HG03103 (cell line): ENCODE data around the gene HAPLN2.

Experiments
- ATAC-seq: cut with Tn5 transposase; IDR thresholded peaks from one replicate; pipeline ENCODE4 v1.9.1; 2021; ENCODE audit warnings: low read depth; ENCODE audit not compliant: unreplicated experiment

Gene HAPLN2

DNA sequence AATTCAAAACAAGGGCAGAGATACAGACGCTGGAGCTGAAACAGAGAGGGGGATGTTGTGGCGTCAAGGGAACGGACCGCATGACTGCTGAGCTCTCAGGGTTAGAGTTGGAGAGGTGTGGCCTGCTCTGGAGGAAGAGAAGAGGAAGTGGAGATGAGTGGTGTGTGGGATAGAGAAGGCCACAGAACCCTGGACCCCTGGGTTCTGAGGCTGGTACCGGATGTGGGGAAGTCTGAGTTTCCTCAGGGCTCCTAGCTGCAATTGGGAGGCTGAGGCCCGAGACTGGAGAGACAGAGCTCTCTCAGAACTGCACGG is 24.5 kb downstream of the HAPLN2 start:
- no peak for ATAC-seq

DNA sequence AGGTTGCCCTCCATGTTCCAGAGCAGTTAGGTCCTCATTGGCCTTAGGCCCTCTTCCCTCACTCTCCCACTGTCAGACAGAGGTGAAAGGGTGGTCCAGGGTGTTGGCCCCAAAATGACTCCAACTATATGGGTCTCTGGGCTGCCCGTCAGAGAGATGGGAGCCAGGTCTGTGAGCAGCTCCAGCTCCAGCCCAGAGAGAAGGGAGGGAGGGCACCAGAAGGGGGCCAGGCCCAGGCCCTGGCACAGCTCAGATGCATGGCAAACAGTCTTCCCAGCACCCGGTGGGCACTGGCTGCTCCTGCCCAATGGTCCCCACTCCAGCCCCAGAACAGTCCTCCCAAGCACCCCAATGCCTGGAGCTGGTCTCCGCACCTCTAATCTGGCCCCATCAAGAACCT is 24.9 kb downstream of the HAPLN2 start:
- no peak for ATAC-seq

DNA sequence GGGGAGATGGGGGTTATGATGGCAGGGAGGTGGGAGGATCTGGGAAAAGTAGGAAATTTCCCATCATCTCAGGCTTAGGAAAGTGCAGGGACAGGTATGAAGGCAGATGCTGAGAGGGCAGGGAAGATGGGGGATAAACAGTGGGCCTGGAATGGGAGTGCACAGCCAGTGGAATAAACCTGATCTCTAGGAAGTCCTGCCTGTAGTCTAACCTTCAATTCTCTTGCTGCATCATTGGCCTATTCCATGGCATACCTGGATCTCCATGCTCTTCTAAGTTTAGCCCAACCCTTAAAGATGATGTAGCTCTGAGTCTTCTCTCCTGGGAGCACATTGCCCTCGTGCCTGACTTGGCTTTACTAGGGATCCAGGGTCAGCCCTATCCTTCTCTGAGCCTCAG is 25.4 kb downstream of the HAPLN2 start:
- ATAC-seq: no peak

DNA sequence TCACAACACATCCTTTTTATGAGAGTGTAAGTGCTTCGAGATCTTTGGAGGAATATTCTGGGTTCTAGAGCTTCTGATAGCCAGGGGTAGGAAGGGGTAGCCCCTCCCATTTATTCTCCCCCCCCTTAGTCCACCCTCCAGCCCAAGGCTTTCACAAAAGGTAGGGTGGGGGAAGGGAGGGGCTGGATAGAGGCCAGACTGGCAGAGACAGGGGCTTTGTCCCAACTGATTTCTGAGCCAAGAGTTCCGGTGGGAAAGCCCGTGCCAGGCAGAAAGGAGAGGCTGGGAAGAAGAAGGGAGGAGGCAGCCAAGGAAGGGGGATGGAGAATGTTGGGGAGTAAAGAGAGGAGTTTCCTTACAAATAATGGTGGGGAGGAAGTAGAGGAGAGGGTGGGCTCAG is 25.8 kb downstream of the HAPLN2 start:
- no peak for ATAC-seq

DNA sequence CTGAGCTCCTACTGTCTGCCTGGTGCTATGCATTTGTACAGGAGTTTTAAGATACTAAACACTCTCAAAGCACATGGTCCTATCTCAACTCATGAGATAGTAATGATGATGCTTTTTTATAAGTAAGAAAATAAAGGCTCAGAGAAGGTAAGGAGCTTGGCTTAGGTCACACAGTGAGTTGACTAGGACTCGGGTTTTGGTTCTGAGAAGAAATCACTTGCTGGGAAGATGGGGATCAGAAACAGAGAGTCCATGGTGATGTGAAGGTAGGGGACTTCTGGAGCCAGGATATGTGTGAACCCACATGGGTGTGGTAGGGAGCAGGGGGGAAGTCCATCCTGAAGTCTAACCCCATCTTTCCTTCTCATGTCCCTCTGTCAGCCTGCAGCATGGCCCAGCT is 26.5 kb downstream of the HAPLN2 start:
- no peak for ATAC-seq

DNA sequence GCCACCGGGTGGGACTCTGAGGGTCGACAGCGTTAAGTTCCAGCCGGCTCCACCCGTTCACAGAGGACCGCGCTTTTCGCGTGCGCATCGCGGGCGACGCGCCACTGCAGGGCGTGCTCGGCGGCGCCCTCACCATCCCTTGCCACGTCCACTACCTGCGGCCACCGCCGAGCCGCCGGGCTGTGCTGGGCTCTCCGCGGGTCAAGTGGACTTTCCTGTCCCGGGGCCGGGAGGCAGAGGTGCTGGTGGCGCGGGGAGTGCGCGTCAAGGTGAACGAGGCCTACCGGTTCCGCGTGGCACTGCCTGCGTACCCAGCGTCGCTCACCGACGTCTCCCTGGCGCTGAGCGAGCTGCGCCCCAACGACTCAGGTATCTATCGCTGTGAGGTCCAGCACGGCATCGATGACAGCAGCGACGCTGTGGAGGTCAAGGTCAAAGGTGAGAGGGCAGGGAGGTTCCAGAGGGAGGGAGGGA is 27.6 kb downstream of the HAPLN2 start:
- ATAC-seq: no peak

DNA sequence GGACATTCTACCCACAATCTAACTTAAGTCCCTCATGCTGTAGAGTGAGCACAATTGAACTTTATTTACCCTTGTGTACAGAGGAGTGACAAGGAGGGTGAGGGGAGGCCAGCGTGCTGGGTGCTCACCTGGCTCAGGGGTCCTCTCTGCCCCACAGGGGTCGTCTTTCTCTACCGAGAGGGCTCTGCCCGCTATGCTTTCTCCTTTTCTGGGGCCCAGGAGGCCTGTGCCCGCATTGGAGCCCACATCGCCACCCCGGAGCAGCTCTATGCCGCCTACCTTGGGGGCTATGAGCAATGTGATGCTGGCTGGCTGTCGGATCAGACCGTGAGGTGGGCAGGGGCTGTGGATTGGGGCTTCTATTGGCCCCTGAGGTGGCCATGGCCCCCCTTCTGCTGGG is 28.1 kb downstream of the HAPLN2 start:
- no peak for ATAC-seq

DNA sequence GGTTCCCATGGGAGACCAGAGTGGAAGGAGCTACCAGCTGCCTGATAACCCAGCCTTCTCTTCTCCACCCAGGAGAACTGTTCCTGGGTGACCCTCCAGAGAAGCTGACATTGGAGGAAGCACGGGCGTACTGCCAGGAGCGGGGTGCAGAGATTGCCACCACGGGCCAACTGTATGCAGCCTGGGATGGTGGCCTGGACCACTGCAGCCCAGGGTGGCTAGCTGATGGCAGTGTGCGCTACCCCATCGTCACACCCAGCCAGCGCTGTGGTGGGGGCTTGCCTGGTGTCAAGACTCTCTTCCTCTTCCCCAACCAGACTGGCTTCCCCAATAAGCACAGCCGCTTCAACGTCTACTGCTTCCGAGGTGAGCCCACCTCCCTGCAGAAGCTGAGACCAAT is 29.3 kb downstream of the HAPLN2 start:
- ATAC-seq: no peak

DNA sequence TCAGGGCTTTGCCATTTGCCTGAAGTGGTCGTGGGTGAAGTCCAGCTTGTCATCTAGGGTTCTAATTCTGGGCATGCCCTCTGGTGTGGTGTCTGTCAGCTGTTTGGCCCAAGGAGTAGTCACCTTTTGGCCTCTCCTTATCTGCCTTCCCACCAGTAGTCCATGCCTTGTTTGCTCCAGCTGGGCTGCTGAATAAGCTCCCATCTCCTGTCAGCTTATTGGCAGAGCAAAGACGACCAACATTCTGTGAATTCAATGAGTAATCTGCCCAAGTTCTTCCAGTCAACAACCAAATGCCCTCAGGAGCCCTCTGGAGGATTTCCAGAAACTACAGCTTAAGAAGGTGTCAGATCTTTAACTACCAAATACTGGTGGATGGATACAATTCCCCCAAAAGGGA is 29.7 kb downstream of the HAPLN2 start:
- no peak for ATAC-seq

DNA sequence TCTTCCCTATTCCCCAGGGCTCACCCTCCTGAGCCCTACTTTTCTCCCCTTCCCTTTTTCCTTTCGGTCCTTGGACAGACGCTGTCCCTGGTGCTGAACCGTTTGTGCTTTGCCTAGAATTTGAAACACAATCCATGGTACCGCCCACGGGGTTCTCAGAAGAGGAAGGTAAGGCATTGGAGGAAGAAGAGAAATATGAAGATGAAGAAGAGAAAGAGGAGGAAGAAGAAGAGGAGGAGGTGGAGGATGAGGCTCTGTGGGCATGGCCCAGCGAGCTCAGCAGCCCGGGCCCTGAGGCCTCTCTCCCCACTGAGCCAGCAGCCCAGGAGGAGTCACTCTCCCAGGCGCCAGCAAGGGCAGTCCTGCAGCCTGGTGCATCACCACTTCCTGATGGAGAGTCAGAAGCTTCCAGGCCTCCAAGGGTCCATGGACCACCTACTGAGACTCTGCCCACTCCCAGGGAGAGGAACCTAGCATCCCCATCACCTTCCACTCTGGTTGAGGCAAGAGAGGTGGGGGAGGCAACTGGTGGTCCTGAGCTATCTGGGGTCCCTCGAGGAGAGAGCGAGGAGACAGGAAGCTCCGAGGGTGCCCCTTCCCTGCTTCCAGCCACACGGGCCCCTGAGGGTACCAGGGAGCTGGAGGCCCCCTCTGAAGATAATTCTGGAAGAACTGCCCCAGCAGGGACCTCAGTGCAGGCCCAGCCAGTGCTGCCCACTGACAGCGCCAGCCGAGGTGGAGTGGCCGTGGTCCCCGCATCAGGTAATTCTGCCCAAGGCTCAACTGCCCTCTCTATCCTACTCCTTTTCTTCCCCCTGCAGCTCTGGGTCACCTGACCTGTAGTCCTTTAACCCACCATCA is 33.1 kb downstream of the HAPLN2 start:
- ATAC-seq: no peak

DNA sequence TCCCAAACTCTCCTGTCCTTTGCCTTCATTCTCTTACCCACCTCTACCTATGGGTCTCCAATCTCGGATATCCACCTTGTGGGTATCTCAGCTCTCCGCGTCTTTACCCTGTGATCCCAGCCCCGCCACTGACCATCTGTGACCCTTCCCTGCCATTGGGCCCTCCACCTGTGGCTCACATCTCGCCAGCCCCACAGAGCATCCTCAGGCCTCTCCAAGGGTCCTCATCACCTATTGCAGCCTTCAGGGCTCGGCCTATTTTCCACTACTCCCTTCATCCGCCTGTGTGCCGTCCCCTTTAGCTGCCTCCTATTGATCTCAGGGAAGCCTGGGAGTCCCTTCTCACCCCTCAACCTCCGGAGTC is 33.8 kb downstream of the HAPLN2 start:
- ATAC-seq: no peak

DNA sequence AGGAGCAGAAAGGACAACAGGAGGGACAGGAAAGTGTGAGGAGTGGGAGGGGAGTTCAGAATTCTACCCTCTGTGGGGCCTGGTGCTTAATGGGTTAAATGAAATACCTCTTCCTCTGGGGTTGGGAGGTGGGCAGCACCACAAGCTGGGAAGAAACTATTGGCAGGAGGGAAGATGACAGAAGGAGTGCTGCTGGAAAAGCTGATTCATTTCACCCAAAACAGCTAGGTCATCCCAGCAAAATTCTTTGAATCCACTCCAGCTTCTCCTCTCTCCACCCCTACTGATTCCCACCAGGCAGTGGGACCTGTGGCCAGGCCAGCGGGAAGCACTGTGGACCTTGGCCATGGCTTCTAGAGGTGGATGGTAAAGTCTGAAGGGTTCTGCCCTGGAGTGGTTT is 35.5 kb downstream of the HAPLN2 start:
- no peak for ATAC-seq

DNA sequence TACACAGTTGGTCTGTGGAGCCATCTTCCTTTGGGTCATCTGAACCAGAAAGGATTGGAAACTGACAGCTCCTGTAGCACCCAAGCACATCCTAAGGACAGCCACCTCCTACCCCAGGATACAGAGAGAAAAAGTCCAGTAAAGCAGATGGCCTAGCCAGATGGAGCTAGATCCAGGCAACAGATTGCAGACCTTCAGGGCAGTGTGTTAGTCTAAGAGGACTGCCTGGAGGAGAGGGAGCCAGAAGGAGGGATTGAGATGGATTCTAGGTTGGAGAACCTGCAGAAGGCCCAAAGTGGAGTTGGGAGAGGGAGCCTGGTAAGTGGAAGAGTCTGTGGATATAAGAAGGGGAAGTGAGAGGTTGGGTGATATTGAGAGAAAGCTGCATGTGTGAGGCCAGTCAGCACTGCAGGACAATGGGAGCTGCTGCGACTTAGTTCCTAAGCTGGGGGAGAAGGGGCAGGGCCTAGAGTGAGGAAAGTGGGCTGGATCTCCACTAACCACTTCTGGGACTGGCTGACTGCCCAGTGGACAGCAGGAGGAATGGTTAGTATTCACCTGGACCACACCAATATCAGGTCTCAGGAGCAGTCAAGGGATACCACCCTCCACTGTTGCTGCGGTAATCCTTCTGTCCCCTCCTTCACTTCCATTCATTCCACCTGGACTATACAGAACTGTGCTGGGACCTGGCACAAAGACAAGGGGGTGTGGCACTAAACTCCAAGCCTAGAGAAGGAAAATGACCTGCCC is 36.1 kb downstream of the HAPLN2 start:
- ATAC-seq: no peak

DNA sequence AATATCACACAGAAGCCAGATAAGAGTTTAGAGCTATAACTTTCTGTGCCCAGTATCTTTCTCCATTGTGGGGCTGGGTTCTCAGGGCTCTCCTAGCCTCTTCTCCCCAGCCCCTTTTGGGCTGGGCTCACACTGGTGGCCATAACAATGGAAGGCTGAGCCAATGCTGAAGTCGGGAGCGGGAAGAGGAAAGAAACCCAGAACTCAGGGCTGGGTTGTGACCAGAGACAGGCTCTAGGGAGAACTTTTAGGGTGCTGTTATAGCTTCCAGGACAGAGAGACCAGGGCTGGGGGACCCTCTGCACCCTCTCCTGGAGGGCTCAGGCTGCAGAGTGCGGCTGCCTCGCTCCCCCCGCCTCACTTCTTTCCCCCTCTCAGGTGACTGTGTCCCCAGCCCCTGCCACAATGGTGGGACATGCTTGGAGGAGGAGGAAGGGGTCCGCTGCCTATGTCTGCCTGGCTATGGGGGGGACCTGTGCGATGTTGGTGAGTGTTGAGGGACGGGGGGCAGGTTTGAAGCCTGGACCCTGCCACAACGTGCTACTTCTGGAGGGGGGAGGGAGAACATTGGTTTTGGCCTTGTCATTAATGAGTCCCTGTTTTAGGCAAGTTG is 36.8 kb downstream of the HAPLN2 start:
- no peak for ATAC-seq

DNA sequence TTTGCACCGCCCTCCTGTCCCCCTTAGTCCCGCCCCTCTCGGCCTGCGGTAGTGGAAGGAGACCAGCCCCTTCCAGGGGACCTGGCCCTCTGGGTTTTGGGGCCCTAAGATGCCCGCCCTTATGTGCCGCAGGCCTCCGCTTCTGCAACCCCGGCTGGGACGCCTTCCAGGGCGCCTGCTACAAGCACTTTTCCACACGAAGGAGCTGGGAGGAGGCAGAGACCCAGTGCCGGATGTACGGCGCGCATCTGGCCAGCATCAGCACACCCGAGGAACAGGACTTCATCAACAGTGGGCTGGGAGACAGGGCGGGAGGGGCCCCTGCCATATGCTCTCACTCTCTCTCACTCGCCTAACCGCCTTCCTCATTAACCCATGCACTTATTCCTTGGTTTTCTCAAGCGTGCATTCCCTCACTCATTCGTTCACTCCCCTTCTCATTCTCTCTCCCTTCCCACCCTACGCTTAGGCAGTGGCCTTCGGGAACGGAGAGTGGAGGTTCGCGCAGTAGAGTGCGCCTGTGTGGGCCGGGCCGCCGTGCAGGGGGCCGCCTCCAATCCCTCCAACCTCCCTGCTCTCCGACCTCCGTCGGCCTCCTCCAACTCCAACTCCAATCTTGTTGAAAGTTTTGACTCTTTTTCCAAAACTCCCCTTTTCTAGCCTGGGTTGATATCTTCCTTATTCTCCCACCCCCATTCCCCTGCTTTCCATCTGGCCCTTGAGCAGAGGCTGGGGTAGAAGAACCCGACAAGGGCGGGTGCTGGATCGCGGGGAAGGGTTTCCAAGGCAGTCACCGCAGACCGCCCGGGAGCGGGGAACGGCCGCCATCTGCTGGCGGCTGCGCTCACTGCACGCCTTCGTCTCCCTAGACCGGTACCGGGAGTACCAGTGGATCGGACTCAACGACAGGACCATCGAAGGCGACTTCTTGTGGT is 37.9 kb downstream of the HAPLN2 start:
- ATAC-seq: no peak

DNA sequence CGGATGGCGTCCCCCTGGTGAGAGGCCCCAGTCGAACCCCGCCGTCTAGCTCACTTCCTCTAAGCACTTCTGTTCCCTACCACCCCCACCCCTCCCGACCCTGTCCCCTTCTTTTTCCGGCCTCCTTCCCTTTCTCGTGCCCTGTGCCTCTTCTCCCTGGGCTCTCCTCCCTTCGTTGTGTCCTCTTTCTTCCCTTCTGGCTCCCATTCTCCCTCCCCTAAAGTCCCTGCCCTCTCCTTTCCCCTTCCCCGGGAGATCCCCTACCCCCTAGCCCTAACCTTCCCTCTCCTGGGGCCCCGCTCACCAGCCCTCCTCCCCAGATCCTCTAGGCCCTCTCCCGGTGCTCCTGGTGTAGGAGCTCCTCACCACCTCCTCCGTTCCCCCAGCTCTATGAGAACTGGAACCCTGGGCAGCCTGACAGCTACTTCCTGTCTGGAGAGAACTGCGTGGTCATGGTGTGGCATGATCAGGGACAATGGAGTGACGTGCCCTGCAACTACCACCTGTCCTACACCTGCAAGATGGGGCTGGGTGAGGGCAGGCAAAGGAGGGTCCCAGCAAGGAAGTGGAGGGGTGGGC is 38.6 kb downstream of the HAPLN2 start:
- ATAC-seq: no peak

DNA sequence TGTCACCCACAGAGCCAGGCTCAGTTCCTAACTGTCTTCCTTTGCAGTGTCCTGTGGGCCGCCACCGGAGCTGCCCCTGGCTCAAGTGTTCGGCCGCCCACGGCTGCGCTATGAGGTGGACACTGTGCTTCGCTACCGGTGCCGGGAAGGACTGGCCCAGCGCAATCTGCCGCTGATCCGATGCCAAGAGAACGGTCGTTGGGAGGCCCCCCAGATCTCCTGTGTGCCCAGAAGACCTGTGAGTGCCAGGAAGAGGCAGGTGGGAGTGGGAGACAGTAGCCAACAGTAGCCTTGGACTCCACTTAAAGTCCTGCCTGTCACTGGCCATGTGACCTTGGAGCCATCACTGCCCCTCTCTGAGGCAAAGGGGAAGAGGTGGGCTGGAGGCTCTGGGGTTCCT is 39.3 kb downstream of the HAPLN2 start:
- ATAC-seq: no peak

DNA sequence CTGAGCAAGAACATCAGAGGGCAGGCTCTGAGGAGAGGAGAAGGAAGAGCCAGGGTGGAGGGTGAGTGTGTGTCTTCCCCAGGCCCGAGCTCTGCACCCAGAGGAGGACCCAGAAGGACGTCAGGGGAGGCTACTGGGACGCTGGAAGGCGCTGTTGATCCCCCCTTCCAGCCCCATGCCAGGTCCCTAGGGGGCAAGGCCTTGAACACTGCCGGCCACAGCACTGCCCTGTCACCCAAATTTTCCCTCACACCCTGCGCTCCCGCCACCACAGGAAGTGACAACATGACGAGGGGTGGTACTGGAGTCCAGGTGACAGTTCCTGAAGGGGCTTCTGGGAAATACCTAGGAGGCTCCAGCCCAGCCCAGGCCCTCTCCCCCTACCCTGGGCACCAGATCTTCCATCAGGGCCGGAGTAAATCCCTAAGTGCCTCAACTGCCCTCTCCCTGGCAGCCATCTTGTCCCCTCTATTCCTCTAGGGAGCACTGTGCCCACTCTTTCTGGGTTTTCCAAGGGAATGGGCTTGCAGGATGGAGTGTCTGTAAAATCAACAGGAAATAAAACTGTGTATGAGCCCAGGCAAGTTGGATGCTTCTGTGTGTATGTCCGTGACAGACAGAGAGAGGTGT is 39.8 kb downstream of the HAPLN2 start:
- ATAC-seq: no peak

DNA sequence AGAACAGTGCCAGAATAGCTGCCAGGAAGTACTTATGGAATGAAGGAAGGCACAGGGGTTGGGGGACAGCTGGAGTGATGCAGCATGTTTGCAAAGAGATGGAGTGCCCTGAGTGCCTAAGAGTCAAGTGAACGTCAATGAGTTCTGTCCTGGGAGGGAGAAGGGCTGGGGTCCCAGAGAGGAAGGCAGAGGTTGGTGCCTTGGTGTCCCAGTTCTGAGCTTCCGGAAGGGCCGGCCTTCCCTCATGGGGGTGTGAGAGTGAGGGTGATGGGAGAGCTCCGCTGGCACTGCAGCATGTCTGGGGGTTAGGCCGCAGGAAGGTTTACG is 40.4 kb downstream of the HAPLN2 start:
- ATAC-seq: no peak
